HepG2 (cell line): ENCODE measurements around the gene PIK3CG. TPM values are rescaled to one million over a fixed set of nuclear protein-coding genes. Genes with fewer than 3 reads are reported as not detected.

Source experiments
- ATAC-seq: fragments of 200-7000 bp; cut with Tn5 transposase; 3 replicates; pipeline ENCODE4 v1.9.1; 2020; ENCODE audit warnings: mild to moderate bottlenecking, moderate library complexity
- BruUV-seq: library from RNA; stranded (reverse); fragments of 400-500 nt; replicated peaks from 2 replicates; lab custom pipeline; 2021; lab: Mats Ljungman, UMichigan
- CTCF ChIA-PET: fragments of 300-600 bp; formaldehyde crosslinking; extraction: SDS; loops from one replicate; lab custom pipeline; 2021; ENCODE audit warnings: low total read pairs, inconsistent platforms, low intra/inter-chr PET ratio; lab: Yijun Ruan, JAX
- POLR2A ChIA-PET: fragments of 350-600 bp; sonication (Branson Sonifier 250); formaldehyde crosslinking; loops from one replicate; lab custom pipeline; 2020; ENCODE audit warnings: antibody characterized with exemption, inconsistent platforms; lab: Yijun Ruan, JAX
- DNase-seq: peaks from one replicate; pipeline ENCODE4 v3.0.0-alpha.2; 2015; ENCODE audit warnings: low spot score
- FAIRE-seq: peaks from 3 replicates; lab custom pipeline; 2011; peaks lifted over from hg19 to GRCh38; lab: Jason Lieb, UNC
- H2AFZ ChIP-seq: one replicate; pipeline ENCODE4 v1.6.1; 2011; ENCODE audit warnings: low read length, inconsistent platforms
- H3K27ac ChIP-seq: fragments of 300-600 bp; 3 replicates; pipeline ENCODE4 v1.8.0; 2011; ENCODE audit warnings: mixed run types, mild to moderate bottlenecking, mixed read lengths, low read length, inconsistent platforms; ENCODE audit not compliant: insufficient read depth; ENCODE audit errors: extremely low read length
- H3K27me3 ChIP-seq, 2 experiments: fragments of 200-600 bp in 1 of 2; 2 replicates in 1 of 2; 3 replicates in 1 of 2; pipeline versions ENCODE4 v1.6.0 to v1.8.0; 2011; ENCODE audit warnings: low read length in 2 of 2, mild to moderate bottlenecking in 2 of 2, moderate library complexity in 2 of 2, inconsistent platforms in 1 of 2; ENCODE audit not compliant: insufficient read depth in 2 of 2, control insufficient read depth in 1 of 2
- H3K36me3 ChIP-seq, 2 experiments: fragments of 200-600 bp in 1 of 2; replicated peaks in 1 of 2; 2 replicates in 1 of 2; 3 replicates in 1 of 2; pipeline versions ENCODE4 v1.5.1 to v1.8.0; 2011; ENCODE audit warnings: low read length in 2 of 2, inconsistent platforms in 1 of 2; ENCODE audit not compliant: insufficient read depth in 2 of 2, control insufficient read depth in 1 of 2
- H3K4me1 ChIP-seq: 2 replicates; pipeline ENCODE4 v1.5.1; 2012; ENCODE audit warnings: low read length, inconsistent platforms; ENCODE audit not compliant: insufficient read depth
- H3K4me2 ChIP-seq: 2 replicates; pipeline ENCODE4 v1.6.0; 2011; ENCODE audit warnings: low read depth, low read length, inconsistent platforms
- H3K4me3 ChIP-seq, 3 experiments: fragments of 200-600 bp in 1 of 3; sonication (generic), shearing (Covaris generic) in 1 of 3; replicated peaks in 1 of 3; 2 replicates each; pipeline ENCODE4 v1.5.1; 2011 to 2016; ENCODE audit warnings: low read length in 3 of 3, inconsistent platforms in 2 of 3, low read depth in 2 of 3, mild to moderate bottlenecking in 2 of 3, control low read depth in 1 of 3, mixed read lengths in 1 of 3; ENCODE audit not compliant: insufficient read depth in 1 of 3
- H3K79me2 ChIP-seq: one replicate; pipeline ENCODE4 v1.6.1; 2011; ENCODE audit warnings: low read length, inconsistent platforms; ENCODE audit not compliant: insufficient read depth
- H3K9ac ChIP-seq: 2 replicates; pipeline ENCODE4 v1.6.0; 2011; ENCODE audit warnings: mild to moderate bottlenecking, low read depth, low read length, inconsistent platforms; ENCODE audit not compliant: insufficient read depth
- H3K9me3 ChIP-seq: 2 replicates; pipeline ENCODE4 v1.5.1; 2012; ENCODE audit warnings: mild to moderate bottlenecking, low read length
- H4K20me1 ChIP-seq: 2 replicates; pipeline ENCODE4 v1.6.0; 2011; ENCODE audit warnings: inconsistent platforms, mild to moderate bottlenecking, low read length, moderate library complexity; ENCODE audit not compliant: insufficient read depth
- CEBPB ChIP-seq: IDR thresholded peaks from 2 replicates; pipeline ENCODE4 v1.6.1; 2011; ENCODE audit warnings: low read depth, low read length, improper control_type of control experiment, borderline replicate concordance
- FOXA1 ChIP-seq, 2 experiments: fragments of 450-650 bp in 1 of 2; sonication (generic) in 1 of 2; formaldehyde crosslinking in 1 of 2; IDR thresholded peaks; 2 replicates each; pipeline versions ENCODE4 v1.4.0 to v1.6.1; 2016 to 2020; ENCODE audit warnings: missing genetic modification reagents in 1 of 2
- GLI4 ChIP-seq: sonication (generic); formaldehyde crosslinking; IDR thresholded peaks from 2 replicates; pipeline ENCODE4 v1.5.1; 2020; ENCODE audit warnings: missing genetic modification reagents, mild to moderate bottlenecking, moderate library complexity, borderline replicate concordance
- ZNF558 ChIP-seq: sonication (generic); formaldehyde crosslinking; IDR thresholded peaks from 2 replicates; pipeline ENCODE4 v1.9.0; 2022; ENCODE audit warnings: mild to moderate bottlenecking, missing genetic modification reagents, borderline replicate concordance
- WGBS: methylation state at CpG from one replicate; pipeline ENCODE4 v1.1.6; 2017; ENCODE audit warnings: low lambda C conversion rate; 5-methylcytosine and 5-hydroxymethylcytosine counted together
- in situ Hi-C: cut with HindIII; loops from 2 replicates; pipeline ENCODE4 v1.10.0; 2017; ENCODE audit warnings: low pct_unique_long_range_greater_than_20kb; ENCODE audit not compliant: extremely low pct_ligation_motif_present
- intact Hi-C: fragments of 100-400 bp; cut with micrococcal nuclease; formaldehyde crosslinking; loops from one replicate; pipeline ENCODE4 v1.10.0; 2022; ENCODE audit not compliant: unreplicated experiment
- polyA plus RNA-seq, 8 experiments: library from polyadenylated mRNA; depleted of rRNA in 3 of 8; stranded (reverse) in 7 of 8; unstranded in 1 of 8; fragments of >200 nt; fragmentation: Illumina TruSeq in 4 of 8; extraction: Trizol in 4 of 8; gene quantifications; 2 replicates each; pipeline versions ENCODE4 v1.2.1 to v1.2.3, GENCODE V29; 2011 to 2016; ENCODE audit warnings: low read depth in 4 of 8, missing spikeins in 1 of 8, mixed read lengths in 1 of 8; ENCODE audit not compliant: insufficient read depth in 1 of 8
- total RNA-seq, 5 experiments: library from RNA; depleted of rRNA; stranded (reverse); fragments of >200 nt; fragmentation: Illumina TruSeq; extraction: Trizol; gene quantifications; 2 replicates each; pipeline ENCODE4 v1.2.3, GENCODE V29; 2016; ENCODE audit warnings: low read depth in 1 of 5
- TF ChIP-seq, protein P1 (sequence below): sonication (generic); formaldehyde crosslinking; IDR thresholded peaks from 2 replicates; pipeline ENCODE4 v1.4.0; 2020; ENCODE audit warnings: missing genetic modification reagents
- TF ChIP-seq, protein P2 (sequence below): sonication (generic); formaldehyde crosslinking; IDR thresholded peaks from 2 replicates; pipeline ENCODE4 v1.8.0; 2022; ENCODE audit warnings: low read depth, missing genetic modification reagents

The PIK3CG gene
- total and polyA plus RNA-seq, 2 of the 13 experiments (the other 11 are each of a cell fraction or from before 2014, with no cell fraction given): not detected

DNA sequence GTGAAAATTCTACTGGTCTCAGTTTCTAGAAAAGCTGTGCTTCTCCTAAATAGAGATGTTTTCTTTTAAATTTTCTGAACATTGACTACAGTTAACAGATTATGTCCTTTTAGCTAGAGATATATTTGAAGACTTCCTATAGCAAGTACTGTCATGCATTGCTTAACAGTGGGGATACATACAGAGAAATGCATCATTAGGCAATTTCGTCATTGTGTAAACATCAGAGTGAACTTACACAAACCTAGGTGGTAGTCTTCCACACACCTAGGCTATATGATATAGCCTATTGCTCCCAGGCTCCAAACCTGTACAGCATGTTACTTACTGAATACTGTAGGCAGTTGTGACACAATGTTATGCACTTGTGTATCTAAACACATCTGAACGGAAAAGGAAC, 28.5 kb downstream of the PIK3CG start:
- no peaks in the 10 kb centered on the region for H3K9me3 ChIP-seq
- DNase-seq: no peak
- no peaks in the 10 kb centered on the region for H3K79me2 ChIP-seq
- no TSS peak for BruUV-seq
- H3K9ac ChIP-seq: no peak overlapping the region
- intact Hi-C loops: no loop called here
- WGBS: 15% methylated on average over 2 of the region's 2 CpGs
- H3K4me2 ChIP-seq: no peak overlapping the region
- no peak for TF ChIP-seq ZNF558 (CRISPR knock-in tag)
- TF ChIP-seq, protein P1, sequence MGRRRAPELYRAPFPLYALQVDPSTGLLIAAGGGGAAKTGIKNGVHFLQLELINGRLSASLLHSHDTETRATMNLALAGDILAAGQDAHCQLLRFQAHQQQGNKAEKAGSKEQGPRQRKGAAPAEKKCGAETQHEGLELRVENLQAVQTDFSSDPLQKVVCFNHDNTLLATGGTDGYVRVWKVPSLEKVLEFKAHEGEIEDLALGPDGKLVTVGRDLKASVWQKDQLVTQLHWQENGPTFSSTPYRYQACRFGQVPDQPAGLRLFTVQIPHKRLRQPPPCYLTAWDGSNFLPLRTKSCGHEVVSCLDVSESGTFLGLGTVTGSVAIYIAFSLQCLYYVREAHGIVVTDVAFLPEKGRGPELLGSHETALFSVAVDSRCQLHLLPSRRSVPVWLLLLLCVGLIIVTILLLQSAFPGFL (CRISPR knock-in tag): no peak
- no peak for TF ChIP-seq GLI4
- TF ChIP-seq CEBPB: peak; percentile 15; the same call in 1 of the 2 replicates
- no peak for TF ChIP-seq FOXA1 (IDR thresholded peaks at IDR 0.05)
- 0 out of 2 replicates have a peak, but pooled peaks have one; percentile 17 for TF ChIP-seq FOXA1 (CRISPR knock-in tag; IDR thresholded peaks at IDR 0.05)
- TF ChIP-seq, protein P2, sequence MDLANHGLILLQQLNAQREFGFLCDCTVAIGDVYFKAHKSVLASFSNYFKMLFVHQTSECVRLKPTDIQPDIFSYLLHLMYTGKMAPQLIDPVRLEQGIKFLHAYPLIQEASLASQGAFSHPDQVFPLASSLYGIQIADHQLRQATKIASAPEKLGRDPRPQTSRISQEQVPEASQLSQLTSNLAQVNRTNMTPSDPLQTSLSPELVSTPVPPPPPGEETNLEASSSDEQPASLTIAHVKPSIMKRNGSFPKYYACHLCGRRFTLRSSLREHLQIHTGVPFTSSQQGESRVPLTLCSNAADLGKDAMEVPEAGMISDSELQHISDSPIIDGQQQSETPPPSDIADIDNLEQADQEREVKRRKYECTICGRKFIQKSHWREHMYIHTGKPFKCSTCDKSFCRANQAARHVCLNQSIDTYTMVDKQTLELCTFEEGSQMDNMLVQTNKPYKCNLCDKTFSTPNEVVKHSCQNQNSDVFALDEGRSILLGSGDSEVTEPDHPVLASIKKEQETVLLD (CRISPR knock-in tag): no peak
- TF ChIP-seq, all 625 proteins: peak for 2
- Histone ChIP-seq H3K27ac (no peak overlapping the region), H3K4me1 (no peaks in the 10 kb centered on the region), H3K27me3 (peaks cover 0 to 3% of the 10 kb centered on the region in 2 experiments; a peak in 1 of 5 replicates), H3K4me3 (no peak overlapping the region), H4K20me1 (no peaks in the 10 kb centered on the region), H2AFZ (no peak overlapping the region), H3K36me3 (no peaks in the 10 kb centered on the region)
- in situ Hi-C loops: no loop called here
- ChIA-PET CTCF (no interaction called here), POLR2A (no interaction called here)
- FAIRE-seq (no peak), ATAC-seq (no peak)
